Esophagus (tissue), 2 donors: ENCODE results near the gene DRD2. TPM values are rescaled to one million over a fixed set of nuclear protein-coding genes. Genes with fewer than 3 reads are reported as not detected.
A peak's percentile ranks its signal among the peaks of the same experiment; 100 is the strongest.

Experiments used
- H3K27ac ChIP-seq, 2 donors: one replicate each; pipeline ENCODE4 v1.5.1; 2013; ENCODE audit warnings: low read depth in 2 of 2, mild to moderate bottlenecking in 2 of 2, inconsistent platforms in 1 of 2, low read length in 1 of 2, moderate library complexity in 1 of 2
- H3K27me3 ChIP-seq, 2 donors: one replicate each; pipeline ENCODE4 v1.6.1; 2013; ENCODE audit warnings: low read length in 2 of 2, control low read depth in 1 of 2, mild to moderate bottlenecking in 1 of 2; ENCODE audit not compliant: insufficient read depth in 2 of 2, control insufficient read depth in 1 of 2
- H3K36me3 ChIP-seq, 2 donors: one replicate each; pipeline ENCODE4 v1.6.1; 2013; ENCODE audit warnings: low read length in 1 of 2; ENCODE audit not compliant: control insufficient read depth in 2 of 2, insufficient read depth in 2 of 2
- H3K4me1 ChIP-seq, 2 donors: one replicate each; pipeline ENCODE4 v1.6.1; 2013; ENCODE audit warnings: low read length in 1 of 2; ENCODE audit not compliant: control insufficient read depth in 2 of 2, insufficient read depth in 2 of 2
- H3K4me3 ChIP-seq, 2 donors: one replicate each; pipeline ENCODE4 v1.5.1; 2013; ENCODE audit warnings: low read length in 2 of 2, mild to moderate bottlenecking in 2 of 2, low read depth in 1 of 2, moderate library complexity in 1 of 2
- H3K9me3 ChIP-seq, 2 donors: one replicate each; pipeline ENCODE4 v1.6.1; 2013; ENCODE audit warnings: mild to moderate bottlenecking in 2 of 2, low read depth in 1 of 2, low read length in 1 of 2, moderate library complexity in 1 of 2; ENCODE audit not compliant: control insufficient read depth in 2 of 2, insufficient read depth in 1 of 2
- WGBS, 2 donors: extraction: QIAGEN DNeasy Blood & Tissue Kit; methylation state at CpG; one replicate each; pipeline ENCODE4 v1.1.7; 2013; 5-methylcytosine and 5-hydroxymethylcytosine counted together
- polyA plus RNA-seq, 2 donors: library from polyadenylated mRNA; stranded (reverse); fragments of 200-250 nt; gene quantifications; one replicate each; pipeline ENCODE4 v1.2.3, GENCODE V29; 2013
- donor health status: healthy with polysubstance abuse.
- donor health status: Bipolar disorder and iron deficiency.

The DRD2 gene
- polyA plus RNA-seq, 2 donors: 0.05 to 0.06 TPM

DNA sequence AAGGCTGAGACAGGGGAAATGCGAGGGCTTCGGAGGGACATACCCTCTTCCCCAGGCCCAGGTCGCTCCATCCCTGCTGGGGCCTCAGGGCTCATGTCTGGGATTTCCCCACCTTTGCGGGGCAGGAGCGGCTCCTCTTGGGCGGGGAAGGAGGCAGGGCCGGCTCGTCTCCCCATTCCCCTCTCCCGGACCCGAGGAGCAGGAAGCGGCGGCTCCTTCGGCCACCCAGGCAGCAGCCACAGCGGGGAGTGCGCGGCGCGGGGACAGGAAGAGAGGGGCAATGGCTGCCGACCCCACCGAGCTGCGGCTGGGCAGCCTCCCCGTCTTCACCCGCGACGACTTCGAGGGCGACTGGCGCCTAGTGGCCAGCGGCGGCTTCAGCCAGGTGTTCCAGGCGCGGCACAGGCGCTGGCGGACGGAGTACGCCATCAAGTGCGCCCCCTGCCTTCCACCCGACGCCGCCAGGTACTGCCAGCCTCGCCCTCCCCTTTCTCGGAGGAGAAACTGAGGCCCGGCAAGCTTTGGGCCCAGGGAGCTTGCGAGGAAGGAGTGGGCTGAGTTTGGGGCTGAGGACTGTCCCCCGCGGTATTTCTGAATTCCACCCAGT lies 87.5 kb downstream of the DRD2 start, which contains the start of gene ANKK1:
TSS of gene ANKK1 (plus strand) at position 175 of the 607 bp plus-strand sequence. CDS start at position 281, 106 bp downstream.
- 10 to 14% methylated on average over 41 to 46 of the region's 46 CpGs for WGBS, 2 donors
- peak within 1 kb of the TSS; percentile 14 to 40 for H3K4me3 ChIP-seq
- H3K27ac ChIP-seq: no peak within 1 kb of the TSS
- H3K36me3 ChIP-seq: no peaks in the 10 kb centered on the region
- H3K4me1 ChIP-seq: peaks cover 4 to 5% of the 10 kb centered on the region in 2 donors
- no peaks in the 10 kb centered on the region for H3K9me3 ChIP-seq
- peaks cover 0 to 7% of the 10 kb centered on the region in 2 donors for H3K27me3 ChIP-seq

DNA sequence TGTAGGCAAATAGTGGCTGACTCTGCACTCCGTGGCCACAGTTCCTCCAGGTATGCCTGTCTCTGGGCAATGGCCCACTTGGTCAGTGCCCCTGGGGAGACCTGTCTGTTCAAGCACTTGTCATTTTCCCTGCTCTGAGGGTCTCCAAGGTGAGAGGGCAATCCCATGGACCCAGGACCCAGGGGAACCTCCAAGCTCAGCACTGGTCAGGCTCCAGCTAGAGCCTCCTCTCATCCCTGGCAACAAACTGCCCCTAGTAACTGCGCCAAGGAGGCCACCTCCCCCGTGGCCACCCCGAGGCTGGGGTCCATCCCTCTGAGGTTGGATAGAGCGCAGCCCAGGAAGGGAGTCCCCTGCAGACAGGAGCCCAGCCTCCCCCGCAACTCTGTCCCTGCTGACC lies 88.3 kb downstream of the DRD2 start:
- 80 to 85% methylated on average over 6 of the region's 6 CpGs for WGBS, 2 donors
- Histone ChIP-seq H3K9me3 (no peaks in the 10 kb centered on the region), H3K36me3 (no peaks in the 10 kb centered on the region), H3K4me1 (peaks cover 4 to 5% of the 10 kb centered on the region in 2 donors), H3K27me3 (peaks cover 0 to 7% of the 10 kb centered on the region in 2 donors), H3K27ac (no peak overlapping the region), H3K4me3 (no peak overlapping the region)

DNA sequence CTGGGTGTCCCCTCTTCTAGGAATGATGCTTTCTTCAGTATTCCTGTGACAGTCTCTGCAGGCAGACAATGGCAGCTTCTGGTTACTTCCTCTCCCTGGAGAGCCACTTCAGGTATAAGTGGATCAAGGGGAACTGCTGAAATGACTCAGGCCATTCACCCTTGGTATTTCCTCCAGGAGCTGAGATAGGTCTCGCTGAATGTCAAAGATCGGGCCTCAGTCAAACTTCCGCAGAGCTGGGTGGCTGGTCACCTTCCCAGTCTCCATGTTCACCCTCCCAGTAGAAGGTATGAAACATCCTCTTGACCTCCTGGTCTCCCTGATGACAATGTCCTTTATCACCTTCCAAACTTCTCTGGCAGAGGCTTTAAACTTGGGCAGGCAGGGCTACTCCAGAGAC lies 89.4 kb downstream of the DRD2 start:
- 89 to 94% methylated on average over 3 of the region's 3 CpGs for WGBS, 2 donors
- no peaks in the 10 kb centered on the region for H3K36me3 ChIP-seq
- peaks cover 0 to 7% of the 10 kb centered on the region in 2 donors for H3K27me3 ChIP-seq
- H3K9me3 ChIP-seq: no peaks in the 10 kb centered on the region
- peak overlapping the region in 1 of 2 donors; percentile 69 for H3K27ac ChIP-seq
- peaks cover 4 to 5% of the 10 kb centered on the region in 2 donors for H3K4me1 ChIP-seq
- no peak overlapping the region for H3K4me3 ChIP-seq

DNA sequence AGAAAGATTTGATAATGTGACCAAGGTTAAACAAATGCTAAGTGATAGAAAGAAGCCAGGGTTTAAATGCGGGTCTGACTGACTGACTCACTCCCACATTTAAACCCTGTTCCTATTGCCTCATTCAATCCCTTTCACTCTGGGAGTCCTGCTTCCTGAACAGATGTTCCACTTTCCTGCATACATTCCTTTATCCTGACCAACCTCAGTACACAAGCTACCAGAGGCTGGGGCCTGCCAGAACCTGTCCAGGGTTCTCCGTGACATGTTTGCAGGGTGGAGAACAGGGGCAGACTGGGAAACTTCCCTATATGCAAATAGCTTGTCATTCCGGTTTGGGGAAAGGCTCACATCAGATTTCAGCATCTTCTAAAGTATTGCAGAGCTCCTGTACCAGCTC lies 90.6 kb downstream of the DRD2 start:
- peak overlapping the region in 1 of 2 donors; percentile 16 for H3K27ac ChIP-seq
- peaks cover 0 to 7% of the 10 kb centered on the region in 2 donors for H3K27me3 ChIP-seq
- no peak overlapping the region for H3K4me3 ChIP-seq
- 39 to 53% methylated on average over 3 of the region's 3 CpGs for WGBS, 2 donors
- peaks cover 4 to 5% of the 10 kb centered on the region in 2 donors for H3K4me1 ChIP-seq
- H3K36me3 ChIP-seq: no peaks in the 10 kb centered on the region
- H3K9me3 ChIP-seq: no peaks in the 10 kb centered on the region

DNA sequence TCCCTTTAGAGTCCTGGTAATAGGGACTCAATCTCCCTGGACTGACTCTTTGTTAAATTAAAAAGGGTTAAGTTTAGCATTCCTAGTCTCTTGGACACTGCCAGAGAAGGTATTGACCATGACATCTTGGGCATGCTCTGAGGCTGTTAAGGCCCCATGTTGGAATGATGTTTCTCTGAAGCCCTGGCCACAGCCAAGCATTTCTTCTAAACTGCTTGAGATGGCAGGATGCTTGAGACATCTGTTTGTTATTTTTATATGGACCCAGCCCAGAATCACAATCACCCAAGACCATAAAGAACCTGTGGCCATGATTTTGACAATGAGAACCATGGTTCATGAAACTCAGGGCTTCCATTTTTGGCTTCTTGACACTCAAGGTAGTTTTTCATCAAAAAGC lies 93.1 kb downstream of the DRD2 start:
- no peaks in the 10 kb centered on the region for H3K9me3 ChIP-seq

DNA sequence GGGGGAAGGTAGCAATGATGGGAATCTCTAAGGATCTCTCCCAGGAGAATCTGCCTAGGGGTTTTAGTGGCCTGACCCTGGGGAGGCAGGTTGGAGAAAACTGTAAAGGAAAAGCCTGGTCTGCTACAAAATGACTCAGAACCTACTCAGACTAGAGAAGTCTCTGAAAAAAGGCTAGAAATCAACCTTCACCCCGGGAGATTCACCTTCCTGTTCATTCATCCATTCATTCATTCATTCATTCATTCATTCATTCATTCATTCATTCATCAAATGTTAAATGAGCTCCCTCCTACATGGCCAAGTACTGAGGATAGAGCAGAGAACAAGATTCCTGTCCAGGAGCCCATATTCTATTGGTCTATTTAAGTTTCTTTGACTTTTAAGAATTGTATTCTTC lies 96.5 kb downstream of the DRD2 start:
- WGBS, 2 donors: 52 to 65% methylated on average over 1 of the region's 1 CpG
- no peak overlapping the region for H3K27ac ChIP-seq

More for the DNA sequence above, 93.1 kb downstream of the DRD2 start:
- Histone ChIP-seq H3K36me3 (no peaks in the 10 kb centered on the region), H3K27ac (no peak overlapping the region), H3K27me3 (no peaks in the 10 kb centered on the region), H3K4me3 (no peak overlapping the region), H3K4me1 (peaks cover 0 to 3% of the 10 kb centered on the region in 2 donors)

DNA sequence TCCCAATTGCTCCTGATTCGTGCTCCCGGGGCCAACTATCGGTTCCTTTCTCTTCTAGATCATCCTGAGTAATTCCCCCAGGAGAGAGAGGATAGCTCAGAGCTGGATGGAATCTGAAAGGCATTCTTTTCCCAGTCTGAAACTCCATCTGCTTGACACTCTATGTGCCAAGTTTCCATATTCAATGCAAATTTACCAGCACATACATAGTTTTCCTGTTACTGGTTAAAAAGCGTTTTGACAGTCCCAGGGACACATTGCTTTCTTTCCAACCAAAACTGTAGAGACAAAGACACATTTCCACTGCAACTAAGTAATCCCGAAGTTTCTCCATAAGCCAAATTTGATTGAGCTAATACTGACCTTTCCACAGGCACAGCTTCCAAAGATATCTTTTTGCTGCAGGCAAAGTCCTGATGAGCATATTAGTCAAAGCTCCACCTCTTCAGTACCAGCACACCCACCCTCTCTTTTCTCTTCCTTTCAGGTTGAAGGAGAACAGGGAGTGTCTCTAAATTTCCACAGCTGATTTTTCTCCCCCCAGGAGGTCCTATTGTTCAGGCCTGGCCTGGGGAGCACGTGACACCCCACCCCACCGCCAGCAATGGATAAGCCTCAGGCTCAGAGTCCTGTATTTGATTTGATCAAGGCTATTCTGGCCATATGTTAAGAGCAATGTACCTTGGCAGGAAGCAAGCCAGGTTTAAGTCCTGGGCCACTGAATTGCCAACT lies 97.4 kb downstream of the DRD2 start:
- Histone ChIP-seq H3K27me3 (no peaks in the 10 kb centered on the region), H3K4me1 (no peaks in the 10 kb centered on the region), H3K9me3 (no peaks in the 10 kb centered on the region), H3K36me3 (no peaks in the 10 kb centered on the region), H3K4me3 (no peak overlapping the region), H3K27ac (no peak overlapping the region)
- 40 to 52% methylated on average over 7 of the region's 7 CpGs for WGBS, 2 donors

More for the DNA sequence above, 96.5 kb downstream of the DRD2 start:
- Histone ChIP-seq H3K9me3 (no peaks in the 10 kb centered on the region), H3K4me3 (no peak overlapping the region), H3K36me3 (no peaks in the 10 kb centered on the region), H3K27me3 (no peaks in the 10 kb centered on the region), H3K4me1 (no peaks in the 10 kb centered on the region)

DNA sequence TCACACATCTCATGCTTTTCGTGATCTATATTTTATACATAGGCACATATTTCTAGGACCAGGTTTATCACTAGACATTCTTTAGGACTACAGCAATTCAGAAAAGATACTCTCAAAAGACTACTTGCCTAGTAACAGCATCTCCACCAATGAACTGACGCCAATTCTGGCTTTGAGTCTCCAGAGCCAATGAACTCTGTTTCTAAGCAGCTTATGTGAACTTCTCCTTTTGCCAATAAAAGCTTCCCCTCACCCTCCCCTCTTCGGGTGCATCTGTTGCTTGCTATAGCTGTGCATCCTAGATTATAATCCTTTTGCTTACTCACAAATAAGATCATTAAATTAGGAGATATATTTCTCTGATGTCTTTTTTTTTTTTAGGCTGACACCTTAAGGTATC lies 99.0 kb downstream of the DRD2 start:
- Histone ChIP-seq H3K27ac (no peak overlapping the region), H3K27me3 (no peaks in the 10 kb centered on the region), H3K4me3 (no peak overlapping the region), H3K4me1 (peaks cover 0 to 2% of the 10 kb centered on the region in 2 donors), H3K9me3 (no peaks in the 10 kb centered on the region), H3K36me3 (no peaks in the 10 kb centered on the region)
- 59 to 62% methylated on average over 3 of the region's 3 CpGs for WGBS, 2 donors

DNA sequence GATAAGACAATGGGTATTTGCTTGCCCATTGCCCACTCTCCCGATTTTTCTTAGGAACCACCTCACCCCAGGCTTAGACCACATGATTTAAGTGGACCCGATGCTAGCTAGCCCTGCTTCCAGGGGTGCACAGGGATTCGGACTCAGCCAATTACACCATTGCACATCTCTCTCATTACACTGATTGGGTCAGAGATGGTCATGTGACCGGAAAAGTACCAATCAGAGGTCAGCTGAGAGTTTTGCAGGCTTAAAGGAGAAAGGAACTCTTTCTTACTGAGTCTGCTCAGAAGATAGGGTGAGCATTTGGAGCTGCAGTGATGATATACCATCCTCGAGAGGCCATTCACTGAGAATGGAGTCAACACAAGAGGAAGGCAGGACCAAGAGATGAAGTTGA lies 99.8 kb downstream of the DRD2 start:
- Histone ChIP-seq H3K9me3 (no peaks in the 10 kb centered on the region), H3K27me3 (no peaks in the 10 kb centered on the region), H3K36me3 (no peaks in the 10 kb centered on the region), H3K4me3 (no peak overlapping the region), H3K27ac (no peak overlapping the region), H3K4me1 (peaks cover 0 to 2% of the 10 kb centered on the region in 2 donors)
- 95% methylated on average over 5 of the region's 5 CpGs for WGBS, 2 donors
